ENCODE results near the gene XRCC1. TPM values are rescaled to one million over a fixed set of nuclear protein-coding genes. Genes with fewer than 3 reads are reported as not detected.

Gene XRCC1
- total RNA-seq, 1 experiment from 2014 or later, result 56.8 TPM

DNA sequence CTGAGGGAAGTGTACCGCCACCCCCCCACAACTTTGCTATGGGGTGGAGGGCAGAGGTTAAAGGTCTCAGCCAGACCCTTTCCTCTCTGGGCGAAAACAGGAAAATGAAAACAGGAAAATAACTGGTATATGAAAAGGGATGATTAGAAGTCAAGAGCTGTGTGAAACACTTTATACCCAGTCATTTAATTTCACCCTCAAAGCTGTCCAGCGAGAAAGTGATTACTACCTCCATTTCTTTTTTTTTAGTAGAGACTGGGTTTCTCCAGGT is 70.2 kb downstream of the XRCC1 start:
- H3K36me3 Mint-ChIP-seq (ENCODE audit: insufficient read depth, unreplicated experiment), result peaks cover 29% of the 10 kb centered on the region
- no peak for DNase-seq
- TF ChIP-seq, protein P1, sequence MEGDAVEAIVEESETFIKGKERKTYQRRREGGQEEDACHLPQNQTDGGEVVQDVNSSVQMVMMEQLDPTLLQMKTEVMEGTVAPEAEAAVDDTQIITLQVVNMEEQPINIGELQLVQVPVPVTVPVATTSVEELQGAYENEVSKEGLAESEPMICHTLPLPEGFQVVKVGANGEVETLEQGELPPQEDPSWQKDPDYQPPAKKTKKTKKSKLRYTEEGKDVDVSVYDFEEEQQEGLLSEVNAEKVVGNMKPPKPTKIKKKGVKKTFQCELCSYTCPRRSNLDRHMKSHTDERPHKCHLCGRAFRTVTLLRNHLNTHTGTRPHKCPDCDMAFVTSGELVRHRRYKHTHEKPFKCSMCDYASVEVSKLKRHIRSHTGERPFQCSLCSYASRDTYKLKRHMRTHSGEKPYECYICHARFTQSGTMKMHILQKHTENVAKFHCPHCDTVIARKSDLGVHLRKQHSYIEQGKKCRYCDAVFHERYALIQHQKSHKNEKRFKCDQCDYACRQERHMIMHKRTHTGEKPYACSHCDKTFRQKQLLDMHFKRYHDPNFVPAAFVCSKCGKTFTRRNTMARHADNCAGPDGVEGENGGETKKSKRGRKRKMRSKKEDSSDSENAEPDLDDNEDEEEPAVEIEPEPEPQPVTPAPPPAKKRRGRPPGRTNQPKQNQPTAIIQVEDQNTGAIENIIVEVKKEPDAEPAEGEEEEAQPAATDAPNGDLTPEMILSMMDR (IDR thresholded peaks at IDR 0.05; ENCODE audit: unreplicated experiment), result no peak
- H3K27me3 Mint-ChIP-seq (ENCODE audit: unreplicated experiment), result no peaks in the 10 kb centered on the region
- peak overlapping the region; percentile 97 for H3K4me3 Mint-ChIP-seq (ENCODE audit: low read depth, unreplicated experiment)
- CTCF ChIA-PET, result interaction anchor here (0.5 to 2.8 kb wide), 4 partner anchors 12 to 58 kb away, joined by 4 to 20 read pairs (median 12); partner anchors contain the start of gene LYPD3
- intact Hi-C loops (cut with micrococcal nuclease; ENCODE audit: unreplicated experiment), result no loop called here
- no peaks in the 10 kb centered on the region for H3K9me3 Mint-ChIP-seq (ENCODE audit: low read depth, unreplicated experiment)
- peak overlapping the region; percentile 24 for H3K27ac Mint-ChIP-seq (ENCODE audit: unreplicated experiment)
- BruUV-seq (replicated peaks), result no TSS peak
- H3K4me1 Mint-ChIP-seq (ENCODE audit: low read depth, unreplicated experiment), result peaks cover 26% of the 10 kb centered on the region

DNA sequence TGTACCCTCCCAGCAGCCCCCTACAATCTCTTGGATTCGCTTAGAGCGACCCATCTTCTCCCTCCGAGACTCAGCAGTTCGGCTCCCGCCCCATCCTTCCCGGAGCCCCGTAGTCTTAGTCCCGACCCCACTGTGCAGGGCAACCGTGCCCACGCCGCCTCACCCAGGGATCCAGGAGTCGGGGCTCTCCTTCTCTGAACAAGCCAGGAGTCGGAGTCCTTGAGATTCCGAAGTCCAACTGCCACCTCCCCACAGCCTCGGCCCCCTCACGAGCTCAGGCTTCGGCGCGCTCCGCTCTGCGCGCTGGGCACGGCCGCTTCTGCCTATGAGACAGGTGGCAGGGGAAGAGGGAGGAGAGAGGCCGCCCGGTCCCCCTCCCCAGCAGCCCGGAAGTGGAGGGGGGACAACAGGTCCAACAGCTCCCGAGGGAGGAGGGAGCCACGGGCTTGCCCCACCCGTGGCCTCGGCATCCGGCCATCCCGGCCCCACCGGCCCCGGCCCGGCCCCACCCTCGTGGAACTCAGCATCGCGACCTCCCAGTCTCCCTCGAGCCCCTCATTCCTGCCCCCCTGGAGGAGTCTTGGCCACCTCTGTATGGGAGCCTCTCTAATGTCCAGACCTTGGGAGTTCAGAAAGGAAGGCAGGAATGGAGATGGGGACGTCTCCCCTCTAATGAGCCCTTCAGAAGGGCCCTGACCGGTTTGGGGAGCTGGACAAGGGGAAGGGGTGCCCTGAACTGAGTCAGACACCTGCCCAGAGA is 70.7 kb downstream of the XRCC1 start, which contains the start of gene PHLDB3:
PHLDB3 (minus strand) TSS at position 321 of the 760 bp plus-strand sequence. CDS start 628 bp downstream, outside the sequence.
- peak within 1 kb of the TSS; percentile 97 for H3K4me3 Mint-ChIP-seq (ENCODE audit: low read depth, unreplicated experiment)
- TF ChIP-seq, protein P1 (IDR thresholded peaks at IDR 0.05; ENCODE audit: unreplicated experiment), result no peak
- peak; percentile 65 for DNase-seq
- H3K27me3 Mint-ChIP-seq (ENCODE audit: unreplicated experiment), result no peaks in the 10 kb centered on the region
- intact Hi-C loops (cut with micrococcal nuclease; ENCODE audit: unreplicated experiment), result no loop called here
- H3K4me1 Mint-ChIP-seq (ENCODE audit: low read depth, unreplicated experiment), result peaks cover 26% of the 10 kb centered on the region
- CTCF ChIA-PET, result interaction anchor here (0.5 to 2.8 kb wide), 13 partner anchors 10 to 272 kb away, joined by 3 to 20 read pairs (median 6); partner anchors contain the start of gene LYPD3
- peak within 1 kb of the TSS; percentile 24 for H3K27ac Mint-ChIP-seq (ENCODE audit: unreplicated experiment)
- H3K9me3 Mint-ChIP-seq (ENCODE audit: low read depth, unreplicated experiment), result no peaks in the 10 kb centered on the region
- BruUV-seq (replicated peaks), result no TSS peak
- H3K36me3 Mint-ChIP-seq (ENCODE audit: insufficient read depth, unreplicated experiment), result peaks cover 29% of the 10 kb centered on the region

DNA sequence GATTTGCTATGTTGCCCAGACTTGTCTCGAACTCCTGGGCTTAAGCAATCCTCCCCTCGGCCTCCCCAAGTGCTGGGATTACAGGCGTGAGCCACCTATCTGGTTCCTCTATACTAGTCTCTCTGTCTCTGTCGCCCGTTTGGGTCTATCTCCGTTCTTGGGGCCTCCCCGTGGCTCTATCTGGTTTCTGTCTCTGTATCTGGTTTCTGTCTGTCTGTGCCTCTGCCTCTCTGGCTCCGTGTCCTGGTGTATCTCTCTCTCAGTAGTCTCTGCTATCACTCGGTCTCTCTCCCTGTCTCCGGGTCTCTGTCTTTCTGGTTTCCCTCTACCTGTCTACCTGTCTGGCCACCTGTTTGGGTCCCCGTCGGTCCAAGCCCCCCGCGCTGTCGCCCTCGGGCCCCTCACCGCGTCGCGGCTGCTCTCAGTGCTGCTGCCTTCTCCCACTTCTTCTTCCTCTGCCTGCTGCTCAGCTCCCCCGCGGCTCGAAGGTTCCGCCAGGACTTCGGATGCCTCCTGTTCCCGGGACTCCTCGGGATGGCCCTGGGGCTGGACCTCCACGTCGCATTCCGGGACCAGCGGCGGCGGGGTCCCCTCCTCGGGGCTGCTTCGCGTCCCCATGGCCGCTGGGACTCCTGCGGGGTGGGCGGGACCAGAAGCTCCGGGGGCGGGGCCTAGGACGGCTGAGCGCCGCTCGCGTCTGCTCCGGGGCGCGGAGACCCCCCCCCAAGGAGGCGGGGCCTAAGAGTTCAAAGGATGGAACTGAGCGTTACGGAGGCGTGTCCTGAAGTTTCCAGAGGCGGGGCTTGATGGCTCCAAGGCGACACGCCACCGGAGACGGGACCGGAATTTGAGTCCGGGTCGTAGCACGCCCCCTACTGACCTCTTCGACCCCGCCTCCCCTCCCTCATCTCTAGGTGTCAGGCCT is 71.6 kb downstream of the XRCC1 start:
- intact Hi-C loops (cut with micrococcal nuclease; ENCODE audit: unreplicated experiment), result no loop called here
- H3K9me3 Mint-ChIP-seq (ENCODE audit: low read depth, unreplicated experiment), result no peaks in the 10 kb centered on the region
- peaks cover 32% of the 10 kb centered on the region for H3K4me1 Mint-ChIP-seq (ENCODE audit: low read depth, unreplicated experiment)
- peak; percentile 99 for DNase-seq
- H3K27me3 Mint-ChIP-seq (ENCODE audit: unreplicated experiment), result no peaks in the 10 kb centered on the region
- no TSS peak for BruUV-seq (replicated peaks)
- CTCF ChIA-PET, result interaction anchor here (0.5 to 2.8 kb wide), 14 partner anchors 9 to 273 kb away, joined by 3 to 20 read pairs (median 5); partner anchors contain the start of gene LYPD3
- TF ChIP-seq, protein P1 (IDR thresholded peaks at IDR 0.05; ENCODE audit: unreplicated experiment), result no peak
- H3K36me3 Mint-ChIP-seq (ENCODE audit: insufficient read depth, unreplicated experiment), result peaks cover 28% of the 10 kb centered on the region
- H3K27ac Mint-ChIP-seq (ENCODE audit: unreplicated experiment), result peak overlapping the region; percentile 24
- H3K4me3 Mint-ChIP-seq (ENCODE audit: low read depth, unreplicated experiment), result peak overlapping the region; percentile 97

DNA sequence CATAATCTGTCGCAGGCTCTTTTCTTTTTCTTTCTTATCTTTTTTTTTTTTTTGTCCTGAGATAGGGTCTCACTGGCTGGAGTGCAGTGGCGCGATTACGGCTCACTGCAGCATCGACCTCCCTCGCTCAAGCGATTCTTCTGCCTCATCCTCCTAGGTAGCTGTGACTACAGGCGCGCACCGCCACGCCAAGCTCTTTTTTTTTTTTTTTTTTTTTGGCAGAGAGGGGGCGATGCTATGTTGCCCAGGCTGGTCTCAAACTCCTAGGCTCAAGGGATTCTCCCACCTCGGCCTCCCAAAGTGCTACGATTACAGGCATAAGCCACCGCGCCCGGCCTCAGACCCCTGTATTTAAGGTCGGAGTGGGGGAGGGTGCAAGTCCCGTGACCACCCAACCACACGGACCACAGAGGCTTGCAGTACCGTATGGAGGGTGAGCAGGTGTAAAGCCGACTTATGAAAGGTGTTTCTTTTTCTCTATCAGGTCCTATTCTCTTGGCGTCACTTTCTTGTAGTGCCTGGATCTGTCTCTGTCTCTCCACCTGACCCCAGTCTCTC is 72.8 kb downstream of the XRCC1 start:
- no peak for DNase-seq
- Mint-ChIP-seq H3K9me3 (ENCODE audit: low read depth, unreplicated experiment) (no peaks in the 10 kb centered on the region), H3K4me3 (ENCODE audit: low read depth, unreplicated experiment) (peak overlapping the region; percentile 97), H3K27ac (ENCODE audit: unreplicated experiment) (no peak overlapping the region), H3K27me3 (ENCODE audit: unreplicated experiment) (no peaks in the 10 kb centered on the region), H3K36me3 (ENCODE audit: insufficient read depth, unreplicated experiment) (peaks cover 25% of the 10 kb centered on the region), H3K4me1 (ENCODE audit: low read depth, unreplicated experiment) (peaks cover 35% of the 10 kb centered on the region)
- TF ChIP-seq, protein P1 (IDR thresholded peaks at IDR 0.05; ENCODE audit: unreplicated experiment), result no peak
- intact Hi-C loops (cut with micrococcal nuclease; ENCODE audit: unreplicated experiment), result no loop called here
- no TSS peak for BruUV-seq (replicated peaks)
- CTCF ChIA-PET, result interaction anchor here (0.6 kb wide), 2 partner anchors 39 to 175 kb away, joined by 3 read pairs; no protein-coding TSS in a partner anchor
